H1 (cell line): Measurements from ENCODE around the gene ZMAT5. TPM values are rescaled to one million over a fixed set of nuclear protein-coding genes. Genes with fewer than 3 reads are reported as not detected.

Experiments
- CTCF ChIA-PET: fragments of 300-600 bp; sonication (Branson Sonifier 250); formaldehyde crosslinking; loops from one replicate; lab custom pipeline; 2021; ENCODE audit not compliant: partially characterized antibody; lab: Charles Lee
- POLR2A ChIA-PET: fragments of 300-600 bp; sonication (Branson Sonifier 250); formaldehyde crosslinking; loops from one replicate; lab custom pipeline; 2021; ENCODE audit warnings: inconsistent platforms; ENCODE audit not compliant: partially characterized antibody; lab: Charles Lee
- DNase-seq, 2 experiments: peaks; one replicate each; pipeline versions ENCODE4 v3.0.0 to v3.0.0-alpha.2; 2010 to 2022; ENCODE audit warnings: low spot score in 2 of 2, low read depth in 1 of 2, mixed read lengths in 1 of 2
- FAIRE-seq: peaks from 2 replicates; lab custom pipeline; 2011; peaks lifted over from hg19 to GRCh38; lab: Jason Lieb, UNC
- H2AFZ ChIP-seq: 2 replicates; pipeline ENCODE4 v1.8.1; 2012; ENCODE audit warnings: low read length, inconsistent platforms
- H2AK5ac ChIP-seq: 2 replicates; pipeline ENCODE4 v1.6.1; 2013; ENCODE audit warnings: low read depth, low read length
- H2BK120ac ChIP-seq: replicated peaks from 2 replicates; pipeline ENCODE3; 2013; ENCODE audit warnings: low read depth, low read length, inconsistent platforms
- H2BK12ac ChIP-seq: 2 replicates; pipeline ENCODE4 v1.6.1; 2013; ENCODE audit warnings: low read depth, low read length
- H2BK15ac ChIP-seq: 2 replicates; pipeline ENCODE4 v1.6.1; 2013; ENCODE audit warnings: low read length
- H2BK20ac ChIP-seq: 2 replicates; pipeline ENCODE4 v1.6.1; 2013; ENCODE audit warnings: low read length
- H2BK5ac ChIP-seq: 2 replicates; pipeline ENCODE4 v1.6.1; 2013; ENCODE audit warnings: low read depth, low read length
- H3K14ac ChIP-seq: 2 replicates; pipeline ENCODE4 v1.6.1; 2013; ENCODE audit warnings: inconsistent platforms; ENCODE audit not compliant: insufficient read length
- H3K18ac ChIP-seq: 2 replicates; pipeline ENCODE4 v1.6.1; 2013; ENCODE audit warnings: low read length; ENCODE audit errors: extremely low read depth
- H3K23ac ChIP-seq: 2 replicates; pipeline ENCODE4 v1.6.1; 2013; ENCODE audit warnings: inconsistent platforms; ENCODE audit not compliant: insufficient read length
- H3K23me2 ChIP-seq: 2 replicates; pipeline ENCODE4 v1.6.1; 2013; ENCODE audit warnings: low read depth, low read length
- H3K27ac ChIP-seq: 2 replicates; pipeline ENCODE4 v1.6.1; 2011; ENCODE audit warnings: low read depth, low read length, inconsistent platforms
- H3K27me3 ChIP-seq, 4 experiments: replicated peaks in 1 of 4; 1 replicate in 1 of 4; 2 replicates in 3 of 4; pipeline versions ENCODE4 v1.6.1 to v1.8.1; 2011 to 2013; ENCODE audit warnings: low read length in 3 of 4, mild to moderate bottlenecking in 3 of 4, inconsistent platforms in 2 of 4, mixed read lengths in 2 of 4, moderate library complexity in 1 of 4; ENCODE audit not compliant: control insufficient read depth in 3 of 4, insufficient read depth in 3 of 4; ENCODE audit errors: extremely low read depth in 1 of 4
- H3K36me3 ChIP-seq, 4 experiments: 2 replicates each; pipeline versions ENCODE4 v1.6.1 to v1.8.1; 2011 to 2013; ENCODE audit warnings: mild to moderate bottlenecking in 4 of 4, low read length in 3 of 4, moderate library complexity in 2 of 4, control low read depth in 1 of 4, inconsistent platforms in 1 of 4; ENCODE audit not compliant: insufficient read depth in 4 of 4, control insufficient read depth in 2 of 4
- H3K4ac ChIP-seq: replicated peaks from 2 replicates; pipeline ENCODE3; 2013; ENCODE audit warnings: low read length, low read depth, mixed read lengths, inconsistent platforms; ENCODE audit not compliant: insufficient read length
- H3K4me1 ChIP-seq, 4 experiments: replicated peaks in 1 of 4; 1 replicate in 1 of 4; 2 replicates in 3 of 4; pipeline versions ENCODE4 v1.6.1 to v1.8.1; 2011 to 2013; ENCODE audit warnings: low read length in 3 of 4, inconsistent platforms in 2 of 4, mixed read lengths in 1 of 4; ENCODE audit not compliant: insufficient read depth in 4 of 4, control insufficient read depth in 3 of 4
- H3K4me2 ChIP-seq, 2 experiments: 2 replicates each; pipeline versions ENCODE4 v1.6.1 to v1.8.1; 2011 to 2013; ENCODE audit warnings: low read depth in 2 of 2, low read length in 2 of 2, control low read depth in 1 of 2, inconsistent platforms in 1 of 2, mild to moderate bottlenecking in 1 of 2; ENCODE audit not compliant: insufficient read depth in 1 of 2
- H3K4me3 ChIP-seq, 4 experiments: fragments of 200-600, 300-600 bp in 1 of 4; sonication (generic), shearing (Covaris generic), sonication (Bioruptor Twin) in 1 of 4; 2 replicates each; pipeline versions ENCODE4 v1.5.1 to v1.8.1; 2011 to 2016; ENCODE audit warnings: low read length in 4 of 4, low read depth in 3 of 4, control low read depth in 2 of 4, inconsistent platforms in 2 of 4, mild to moderate bottlenecking in 2 of 4, mixed read lengths in 1 of 4, moderate library complexity in 1 of 4; ENCODE audit not compliant: insufficient read depth in 2 of 4; ENCODE audit errors: extremely low read depth in 1 of 4
- H3K56ac ChIP-seq: replicated peaks from 2 replicates; pipeline ENCODE3; 2013; ENCODE audit warnings: low read depth, mild to moderate bottlenecking, mixed read lengths, low read length, inconsistent platforms; ENCODE audit not compliant: insufficient read length
- H3K79me1 ChIP-seq: 2 replicates; pipeline ENCODE4 v1.6.1; 2013; ENCODE audit warnings: low read depth, low read length, control low read depth
- H3K79me2 ChIP-seq, 2 experiments: 2 replicates each; pipeline versions ENCODE4 v1.6.1 to v1.8.1; 2012 to 2013; ENCODE audit warnings: low read length in 2 of 2, mild to moderate bottlenecking in 2 of 2, inconsistent platforms in 1 of 2; ENCODE audit not compliant: insufficient read depth in 2 of 2, control insufficient read depth in 1 of 2
- H3K9ac ChIP-seq, 4 experiments: replicated peaks in 1 of 4; 1 replicate in 1 of 4; 2 replicates in 3 of 4; pipeline versions ENCODE4 v1.6.1 to v1.8.1; 2011 to 2013; ENCODE audit warnings: low read depth in 3 of 4, low read length in 3 of 4, control low read depth in 2 of 4, mild to moderate bottlenecking in 2 of 4, moderate library complexity in 2 of 4, inconsistent platforms in 1 of 4; ENCODE audit errors: extremely low read depth in 1 of 4
- H3K9me3 ChIP-seq, 2 experiments: 2 replicates each; pipeline versions ENCODE4 v1.6.1 to v1.8.1; 2012 to 2013; ENCODE audit warnings: mild to moderate bottlenecking in 2 of 2, moderate library complexity in 2 of 2, control low read depth in 1 of 2, inconsistent platforms in 1 of 2, low read depth in 1 of 2, low read length in 1 of 2, mixed read lengths in 1 of 2; ENCODE audit not compliant: insufficient read depth in 2 of 2
- H4K20me1 ChIP-seq, 2 experiments: replicated peaks in 1 of 2; 2 replicates each; pipeline versions ENCODE3 to v1.8.1; 2011 to 2013; ENCODE audit warnings: inconsistent platforms in 2 of 2, low read length in 2 of 2, mild to moderate bottlenecking in 1 of 2; ENCODE audit not compliant: insufficient read depth in 2 of 2, control insufficient read depth in 1 of 2
- H4K5ac ChIP-seq: 2 replicates; pipeline ENCODE4 v1.6.1; 2013; ENCODE audit warnings: low read length, low read depth, mixed read lengths, inconsistent platforms; ENCODE audit not compliant: insufficient read length
- H4K8ac ChIP-seq: 2 replicates; pipeline ENCODE4 v1.8.0; 2013; ENCODE audit warnings: mild to moderate bottlenecking, moderate library complexity, low read length, inconsistent platforms; ENCODE audit not compliant: insufficient read depth; ENCODE audit errors: extremely low read depth
- H4K91ac ChIP-seq: replicated peaks from 2 replicates; pipeline ENCODE3; 2013; ENCODE audit warnings: low read length, mixed read lengths, inconsistent platforms; ENCODE audit not compliant: insufficient read length
- BACH1 ChIP-seq: IDR thresholded peaks from 2 replicates; pipeline ENCODE4 v1.6.1; 2012; ENCODE audit warnings: low read length, improper control_type of control experiment
- CHD1 ChIP-seq: IDR thresholded peaks from 2 replicates; pipeline ENCODE4 v1.6.1; 2012; ENCODE audit warnings: low read depth, low read length, improper control_type of control experiment
- CTBP2 ChIP-seq: IDR thresholded peaks from 2 replicates; pipeline ENCODE4 v1.7.0; 2011; ENCODE audit warnings: borderline replicate concordance, mild to moderate bottlenecking, moderate library complexity, mixed read lengths, low read length; ENCODE audit not compliant: insufficient read depth, insufficient read length
- EGR1 ChIP-seq: IDR thresholded peaks from 2 replicates; pipeline ENCODE4 v1.6.1; 2011; ENCODE audit warnings: low read depth, low read length, borderline replicate concordance
- FOSL1 ChIP-seq: IDR thresholded peaks from 2 replicates; pipeline ENCODE4 v1.6.1; 2011; ENCODE audit warnings: mild to moderate bottlenecking, low read depth, low read length, moderate library complexity; ENCODE audit not compliant: insufficient read depth
- GTF2F1 ChIP-seq: IDR thresholded peaks from 2 replicates; pipeline ENCODE4 v1.6.1; 2012; ENCODE audit warnings: low read depth, low read length, improper control_type of control experiment, borderline replicate concordance
- HDAC2 ChIP-seq, 2 experiments: fragments of 300-600 bp in 1 of 2; sonication (generic) in 1 of 2; IDR thresholded peaks; 2 replicates each; pipeline ENCODE4 v1.6.1; 2011 to 2012; ENCODE audit warnings: low read depth in 2 of 2, low read length in 2 of 2, mild to moderate bottlenecking in 2 of 2, moderate library complexity in 2 of 2, borderline replicate concordance in 1 of 2, inconsistent platforms in 1 of 2
- POU5F1 ChIP-seq: IDR thresholded peaks from 2 replicates; pipeline ENCODE4 v1.6.1; 2011; ENCODE audit warnings: low read depth, mild to moderate bottlenecking, low read length, moderate library complexity
- SIN3A ChIP-seq, 2 experiments: IDR thresholded peaks in 1 of 2; conservative IDR thresholded peaks in 1 of 2; 2 replicates each; pipeline ENCODE4 v1.6.1; 2011 to 2012; ENCODE audit warnings: low read length in 2 of 2, improper control_type of control experiment in 1 of 2, low read depth in 1 of 2, mild to moderate bottlenecking in 1 of 2
- SIRT6 ChIP-seq: IDR thresholded peaks from one replicate; pipeline ENCODE4 v1.7.1; 2012; ENCODE audit warnings: low read length, inconsistent platforms
- SP2 ChIP-seq: IDR thresholded peaks from 2 replicates; pipeline ENCODE4 v1.6.1; 2012; ENCODE audit warnings: mild to moderate bottlenecking, low read length, inconsistent platforms
- TBP ChIP-seq: IDR thresholded peaks from 2 replicates; pipeline ENCODE4 v1.6.1; 2011; ENCODE audit warnings: low read depth, low read length, improper control_type of control experiment
- WGBS, 2 experiments: shearing (Covaris generic) in 1 of 2; methylation state at CpG; one replicate each; pipeline versions ENCODE4 v1.1.6 to v1.1.7; 2013 to 2015; ENCODE audit warnings: low lambda C conversion rate in 2 of 2, mixed read lengths in 2 of 2, inconsistent platforms in 1 of 2, low coverage in 1 of 2, missing lambda C conversion rate in 1 of 2; ENCODE audit not compliant: insufficient replicate concordance in 2 of 2, insufficient coverage in 1 of 2, insufficient read length in 1 of 2; ENCODE audit errors: extremely low coverage in 1 of 2, missing lambda C conversion rate in 1 of 2; 5-methylcytosine and 5-hydroxymethylcytosine counted together
- polyA plus RNA-seq, 7 experiments: library from polyadenylated mRNA; depleted of rRNA in 3 of 7; stranded (reverse) in 5 of 7; unstranded in 2 of 7; fragments of >200 nt in 5 of 7; fragments of 200-250 nt in 2 of 7; gene quantifications; 1 replicate in 5 of 7; 2 replicates in 1 of 7; 4 replicates in 1 of 7; pipeline versions ENCODE4 v1.2.1 to v1.2.3, GENCODE V29; 2011 to 2013; ENCODE audit warnings: missing spikeins in 2 of 7, mixed read lengths in 2 of 7
- total RNA-seq: library from RNA; stranded (reverse); fragmentation: NEBNext Ultra II Directional; extraction: Animal tissue kit (Norgen Biotek cat#: 25700); gene quantifications from 2 replicates; pipeline ENCODE4 v1.2.1, GENCODE V29; 2021

The ZMAT5 gene
- total and polyA plus RNA-seq, 2 of the 8 experiments (the other 6 are each of a cell fraction or from before 2014, with no cell fraction given) = 14.0 to 38.3 TPM

DNA sequence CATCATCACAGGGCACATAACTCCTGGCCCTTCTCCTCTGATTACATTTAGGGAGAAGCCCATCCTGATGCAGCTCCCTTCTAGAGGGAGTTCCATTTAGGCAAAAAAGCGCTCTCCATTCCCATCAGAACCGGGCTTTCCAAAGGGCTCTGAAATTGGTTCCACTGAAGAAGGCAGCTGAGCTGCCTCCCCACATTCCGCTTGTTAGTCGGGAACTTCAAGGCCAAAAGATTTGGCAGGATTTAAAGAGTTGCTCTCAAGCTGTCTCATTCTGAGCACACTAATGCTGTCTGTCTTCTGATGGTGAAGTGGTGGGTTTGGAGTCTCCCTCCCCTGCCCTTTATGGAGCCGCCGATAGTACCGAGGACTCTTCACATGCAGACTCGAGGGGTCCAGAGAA lies 73.6 kb downstream of the ZMAT5 start:
- Histone ChIP-seq H3K56ac (no peak overlapping the region), H2AFZ (no peak overlapping the region), H4K8ac (no peak overlapping the region), H4K5ac (no peak overlapping the region), H3K4ac (no peak overlapping the region), H3K4me3 (no peak overlapping the region), H3K27me3 (no peaks in the 10 kb centered on the region), H3K4me1 (peaks cover 12 to 41% (median 27%) of the 10 kb centered on the region in 4 experiments), H2BK20ac (0 out of 2 replicates have a peak overlapping the region, but pooled peaks have one; percentile 48), H3K23ac (no peak overlapping the region), H2BK5ac (no peak overlapping the region), H4K91ac (no peak overlapping the region), H2BK120ac (no peak overlapping the region), H3K36me3 (no peaks in the 10 kb centered on the region; a peak in 1 of 8 replicates), H3K79me1 (no peaks in the 10 kb centered on the region; the same call in 1 of the 2 replicates), H3K18ac (no peak overlapping the region), H2AK5ac (no peak overlapping the region), H3K9me3 (no peaks in the 10 kb centered on the region), H3K79me2 (no peaks in the 10 kb centered on the region), H2BK15ac (no peak overlapping the region), H3K4me2 (no peak overlapping the region), H3K23me2 (no peaks in the 10 kb centered on the region), H4K20me1 (peaks cover 0 to 3% of the 10 kb centered on the region in 2 experiments), H3K14ac (no peak overlapping the region), H3K27ac (no peak overlapping the region), H3K9ac (no peak overlapping the region), H2BK12ac (no peak overlapping the region)
- WGBS, 2 experiments = 92% methylated on average over 8 of the region's 8 CpGs; no CpG with 5 or more reads in 1 of the 2 experiments
- no peak for TF ChIP-seq CHD1
- TF ChIP-seq SIRT6 = no peak
- TF ChIP-seq TBP = no peak
- no peak for TF ChIP-seq EGR1
- TF ChIP-seq CTBP2 = no peak
- TF ChIP-seq SIN3A (conservative IDR thresholded peaks at IDR 0.05 in 1 of 2, IDR thresholded peaks at IDR 0.05 in 1 of 2; ENCODE audit: low read depth in 1 of 2, low read length in 2 of 2) = no peak
- no peak for TF ChIP-seq SP2
- no peak for TF ChIP-seq FOSL1
- TF ChIP-seq BACH1 = no peak
- TF ChIP-seq HDAC2 (IDR thresholded peaks at IDR 0.05; ENCODE audit: borderline replicate concordance in 1 of 2, low read depth in 2 of 2, low read length in 2 of 2) = no peak
- no peak for TF ChIP-seq POU5F1
- no peak for TF ChIP-seq GTF2F1
- POLR2A ChIA-PET = interaction anchor here (0.8 to 3.4 kb wide), 2 partner anchors 9 to 77 kb away, joined by 3 to 13 read pairs; no protein-coding TSS in a partner anchor
- FAIRE-seq (no peak), DNase-seq (no peak)
- CTCF ChIA-PET = interaction anchor here (0.7 to 6.5 kb wide), 11 partner anchors 8 to 563 kb away, joined by 3 to 60 read pairs (median 3); no protein-coding TSS in a partner anchor
